GM21390 (cell line): ENCODE measurements around the gene PDE5A.
A peak's percentile ranks its signal among the peaks of the same experiment; 100 is the strongest.
"Not testable (repeated sequence)": the region's sequence is repeated elsewhere in the genome, so short reads cannot be mapped to it uniquely, and the experiment has no call there.

ENCODE experiments used
- ATAC-seq: cut with Tn5 transposase; IDR thresholded peaks from one replicate; pipeline ENCODE4 v1.9.1; 2021; ENCODE audit not compliant: unreplicated experiment

PDE5A gene

DNA sequence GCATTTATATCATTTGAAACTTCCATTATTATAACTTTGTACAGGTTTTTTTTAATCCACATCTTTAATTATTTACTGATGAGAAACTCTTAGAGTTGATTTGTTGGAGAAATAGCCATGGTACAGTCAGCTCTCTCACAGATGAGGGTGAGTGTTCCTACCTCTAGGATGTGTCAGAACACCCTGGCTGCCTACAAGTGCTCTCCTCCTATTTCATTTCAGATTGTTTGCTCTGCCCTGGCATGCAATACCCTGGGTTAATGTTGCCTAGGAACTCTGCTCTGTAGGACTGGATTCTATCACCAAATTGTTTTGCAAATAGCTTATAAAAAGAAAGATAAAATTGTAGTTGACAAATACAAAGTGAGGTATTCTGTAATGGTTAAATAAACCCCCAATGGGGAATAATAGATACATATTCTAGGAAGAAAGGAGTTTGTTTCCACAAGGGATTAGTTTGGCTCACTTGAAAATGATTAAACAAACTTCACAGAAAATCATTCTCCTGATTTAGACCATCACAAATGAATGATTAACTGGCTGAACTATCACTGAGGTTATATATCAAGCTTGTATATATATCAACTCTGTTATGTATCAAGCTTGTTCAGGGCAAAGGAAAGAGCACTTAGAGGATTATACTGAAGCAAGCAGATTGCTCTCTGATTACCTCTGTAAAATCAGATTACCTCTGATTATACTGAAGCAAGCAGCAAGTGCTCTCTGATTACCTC lies 150.0 kb downstream of the PDE5A start:
- no peak for ATAC-seq

DNA sequence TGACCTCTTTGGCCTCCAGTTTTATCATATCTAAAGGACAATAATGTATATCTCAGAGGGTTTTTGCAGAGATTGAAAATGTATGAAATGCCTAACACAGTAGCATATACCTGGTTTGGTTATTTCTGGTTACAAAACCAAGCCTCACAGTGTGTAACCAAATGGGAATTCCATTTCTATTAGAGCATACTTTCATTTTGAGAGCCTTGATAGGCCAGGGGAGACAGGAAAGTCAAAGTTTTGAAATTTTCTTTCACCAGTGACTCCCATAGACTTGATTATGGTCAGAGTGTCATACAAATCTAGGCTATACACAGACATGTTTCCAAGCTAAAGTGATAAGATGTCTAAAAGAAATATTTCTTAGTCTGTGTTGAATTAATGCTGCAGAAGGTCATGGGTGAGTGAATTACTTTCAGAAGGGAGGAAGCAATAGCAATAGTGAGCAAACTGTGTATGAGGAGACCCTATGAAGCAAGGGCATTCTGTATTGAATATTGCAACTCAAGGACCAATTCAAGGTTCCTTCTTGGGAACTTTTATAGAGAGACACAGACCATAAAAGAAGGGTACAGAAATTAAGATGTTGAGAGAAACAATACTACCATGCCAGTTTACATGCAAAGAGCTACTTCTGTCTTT lies 151.1 kb downstream of the PDE5A start:
- ATAC-seq = no peak

- ATAC-seq = peak; percentile 64
These were observed 157.3 kb downstream of the PDE5A start for GRCh38 chr4:119471259-119471658.

DNA sequence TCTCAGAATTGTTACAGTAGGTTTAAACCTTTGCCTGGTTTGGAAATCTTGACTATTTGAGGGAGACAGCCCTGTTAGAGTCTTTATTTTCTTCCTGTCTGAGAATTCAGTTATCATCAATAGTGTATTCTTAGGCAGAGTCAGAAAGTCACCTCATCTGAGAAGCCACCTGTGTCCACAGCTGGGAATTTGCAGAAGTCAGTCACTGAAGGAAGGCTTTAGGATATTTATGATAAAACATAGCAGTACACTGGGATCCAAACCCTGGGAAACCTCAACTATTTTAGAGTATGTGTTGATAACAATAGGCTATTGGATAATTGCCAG lies 157.9 kb downstream of the PDE5A start:
- peak; percentile 58 for ATAC-seq

DNA sequence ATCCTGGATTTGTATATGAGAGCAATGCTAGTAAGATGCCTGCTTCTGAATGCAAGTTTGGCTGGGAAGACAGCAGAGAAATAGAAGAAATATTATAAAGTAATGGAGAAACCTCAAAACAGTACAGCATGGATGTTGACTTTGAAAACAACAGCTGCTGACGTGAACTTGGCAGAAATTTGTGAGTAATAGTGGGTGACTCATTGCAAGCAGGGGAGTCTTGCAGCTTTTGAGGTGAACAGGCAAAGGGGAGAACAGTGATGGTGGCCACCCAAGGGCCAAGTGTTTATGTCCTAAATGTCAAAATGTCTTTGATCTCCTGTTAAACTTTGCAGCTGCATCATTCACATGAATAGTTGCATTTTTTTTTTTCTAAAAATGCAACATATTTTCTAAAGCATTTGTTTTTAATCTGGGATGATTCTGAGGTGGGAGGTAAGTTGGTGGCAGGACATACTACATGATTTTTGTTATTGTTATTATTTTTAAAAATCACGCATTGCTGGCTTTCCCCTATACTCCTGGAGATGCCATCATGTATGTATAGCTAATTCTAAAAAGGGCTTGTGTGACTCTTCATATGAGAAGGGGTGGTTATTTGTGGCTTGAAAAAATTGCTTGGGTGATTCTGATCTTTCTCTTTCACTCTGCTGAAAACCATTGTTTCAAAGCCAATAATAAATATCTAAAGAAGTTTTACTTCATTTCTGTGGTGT lies 158.4 kb downstream of the PDE5A start:
- peak; percentile 79 for ATAC-seq

- ATAC-seq = not testable (repeated sequence)
These were observed 159.6 kb downstream of the PDE5A start for GRCh38 chr4:119469039-119469438.

GRCh38 chr4:119462733-119463132 lies 165.9 kb downstream of the PDE5A start:
- not testable (repeated sequence) for ATAC-seq

DNA sequence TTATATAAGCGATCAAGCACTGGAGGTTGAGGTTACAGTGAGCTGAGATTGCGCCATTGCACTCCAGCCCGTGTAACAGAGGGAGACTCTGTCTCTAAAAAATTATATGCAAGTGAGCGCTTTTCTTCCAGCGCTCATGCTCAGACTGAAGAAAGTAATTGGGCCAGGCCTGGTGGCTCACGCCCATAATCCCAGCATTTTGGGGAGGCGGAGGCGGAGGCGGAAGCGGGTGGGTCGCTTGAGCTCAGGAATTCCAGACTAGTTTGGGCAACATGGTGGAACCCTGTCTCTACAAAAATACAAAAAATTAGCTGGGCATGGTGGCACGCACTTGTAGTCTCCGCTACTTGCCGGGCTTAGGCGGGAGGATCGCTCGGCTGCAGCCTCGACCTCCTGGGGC lies 172.9 kb downstream of the PDE5A start:
- not testable (repeated sequence) for ATAC-seq

GRCh38 chr4:119454491-119455270 lies 173.9 kb downstream of the PDE5A start:
- ATAC-seq = peak; percentile 100

DNA sequence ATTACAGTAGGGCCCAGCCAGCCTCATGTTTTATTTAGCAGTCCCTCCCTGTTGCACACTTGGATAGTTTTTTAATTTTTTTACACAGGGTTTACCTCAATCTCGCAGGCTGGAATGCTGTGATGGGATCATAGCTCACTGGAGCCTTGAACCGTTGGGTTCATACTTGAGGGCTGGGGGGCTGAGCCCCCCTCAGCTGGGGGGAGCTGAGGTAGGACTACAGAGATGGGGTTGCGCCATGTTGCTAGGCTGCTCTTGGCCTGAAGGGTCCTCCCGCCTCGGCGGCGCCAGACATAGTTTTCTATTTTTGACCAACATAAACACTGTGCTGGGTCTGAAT lies 174.5 kb downstream of the PDE5A start:
- ATAC-seq = peak; percentile 19

- ATAC-seq = not testable (repeated sequence)
These were observed 175.3 kb downstream of the PDE5A start for GRCh38 chr4:119453286-119453685.

DNA sequence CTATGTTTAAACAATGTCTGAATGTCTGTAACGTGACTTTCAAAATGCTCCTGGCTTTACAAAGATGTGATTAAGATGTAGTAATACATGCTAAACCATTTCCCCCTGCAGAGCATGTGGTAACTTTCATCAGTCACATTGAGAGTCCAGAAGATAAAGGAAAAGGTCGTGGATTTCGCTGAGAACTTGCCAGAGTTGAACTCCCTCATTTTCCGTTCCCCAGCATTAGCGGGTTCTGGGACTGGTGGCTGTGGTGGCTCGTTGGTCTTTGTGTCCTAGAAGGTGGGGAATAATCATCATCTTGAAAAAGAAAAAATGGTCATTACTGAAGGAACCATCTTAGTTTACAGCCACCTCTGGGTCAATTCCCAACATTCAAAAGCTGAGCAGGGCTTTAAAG lies 178.8 kb downstream of the PDE5A start:
- ATAC-seq = not testable (repeated sequence)
